ENCODE data around the gene IGFBP1.
"Not testable (repeated sequence)": the region's sequence is repeated elsewhere in the genome, so short reads cannot be mapped to it uniquely, and the experiment has no call there.

Gene IGFBP1

GRCh38 chr7:45888185-45888992 lies at the start of gene IGFBP1:
Gene IGFBP1 (plus strand): TSS chr7:45888488. CDS start chr7:45888653, 165 bp downstream.
- DNase-seq = no peak

GRCh38 chr7:45838852-45839251 lies 49.4 kb upstream of the IGFBP1 start:
- not testable (repeated sequence) for DNase-seq

- DNase-seq = not testable (repeated sequence)
Measured at GRCh38 chr7:45841926-45842717, 46.2 kb upstream of the IGFBP1 start.

GRCh38 chr7:45846536-45846935 lies 41.8 kb upstream of the IGFBP1 start:
- DNase-seq = not testable (repeated sequence)

GRCh38 chr7:45848734-45849133 lies 39.6 kb upstream of the IGFBP1 start:
- DNase-seq = not testable (repeated sequence)

GRCh38 chr7:45852984-45853383 lies 35.3 kb upstream of the IGFBP1 start:
- not testable (repeated sequence) for DNase-seq

GRCh38 chr7:45853491-45853890 lies 34.8 kb upstream of the IGFBP1 start:
- DNase-seq = not testable (repeated sequence)

- DNase-seq = not testable (repeated sequence)
Measured at GRCh38 chr7:45855680-45856079, 32.6 kb upstream of the IGFBP1 start.

- not testable (repeated sequence) for DNase-seq
Measured at GRCh38 chr7:45856888-45857287, 31.4 kb upstream of the IGFBP1 start.

GRCh38 chr7:45863715-45864114 lies 24.6 kb upstream of the IGFBP1 start:
- DNase-seq = no peak

GRCh38 chr7:45865594-45866410 lies 22.5 kb upstream of the IGFBP1 start:
- no peak for DNase-seq

GRCh38 chr7:45867471-45867870 lies 20.8 kb upstream of the IGFBP1 start:
- no peak for DNase-seq

- no peak for DNase-seq
Measured at GRCh38 chr7:45869426-45869825, 18.9 kb upstream of the IGFBP1 start.

GRCh38 chr7:45872116-45873034 lies 15.9 kb upstream of the IGFBP1 start:
- DNase-seq = no peak

- no peak for DNase-seq
Measured at GRCh38 chr7:45873035-45873354, 15.3 kb upstream of the IGFBP1 start, which contains the start of gene CCDC201. Gene CCDC201 (minus strand): TSS chr7:45873082. CDS start chr7:45873007, 75 bp downstream.

GRCh38 chr7:45873355-45873754 lies 14.9 kb upstream of the IGFBP1 start:
- DNase-seq = no peak

- no peak for DNase-seq
Measured at GRCh38 chr7:45874408-45875131, 13.7 kb upstream of the IGFBP1 start.

GRCh38 chr7:45876519-45876918 lies 11.8 kb upstream of the IGFBP1 start:
- DNase-seq = no peak

GRCh38 chr7:45878457-45879144 lies 9.7 kb upstream of the IGFBP1 start:
- DNase-seq = no peak

- no peak for DNase-seq
Measured at GRCh38 chr7:45880433-45880860, 7.8 kb upstream of the IGFBP1 start.
